Endothelial cell of hepatic sinusoid (primary cell): ENCODE measurements around the gene NPTN.

ENCODE experiments used
- in situ Hi-C: cut with HindIII; loops from 2 replicates; pipeline ENCODE4 v1.10.0; 2017; ENCODE audit warnings: low sequenced_read_pairs

The NPTN gene

DNA sequence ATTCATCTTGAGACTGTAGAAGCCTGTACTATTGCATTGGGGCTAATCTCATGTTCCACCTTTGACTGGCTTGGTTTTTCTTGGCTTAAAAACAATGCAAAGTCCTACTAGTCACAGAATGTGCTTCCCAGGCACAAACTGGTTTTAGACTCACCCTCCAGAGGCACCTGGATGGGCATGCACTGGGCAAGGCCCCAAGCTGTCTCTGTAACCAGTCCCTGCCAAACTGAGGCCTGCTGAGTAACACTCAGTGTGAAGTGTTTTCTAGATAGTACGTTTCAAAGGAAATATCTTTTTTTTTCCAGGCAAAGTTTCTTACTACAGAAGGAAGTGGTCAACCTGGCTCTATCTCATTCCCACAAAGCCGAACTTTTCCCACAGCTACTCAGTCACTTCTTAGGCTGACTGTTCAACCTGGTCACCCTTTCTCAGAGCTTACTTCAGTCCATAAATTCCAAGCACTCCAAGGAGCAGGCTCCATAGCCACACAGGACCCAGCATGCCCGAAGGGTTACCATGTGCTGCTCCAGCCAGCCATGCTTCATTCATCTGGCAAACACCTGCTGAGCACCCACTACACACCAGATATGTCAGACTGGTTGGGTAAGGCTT lies 57.4 kb downstream of the NPTN start:
- in situ Hi-C loops: no loop called here

DNA sequence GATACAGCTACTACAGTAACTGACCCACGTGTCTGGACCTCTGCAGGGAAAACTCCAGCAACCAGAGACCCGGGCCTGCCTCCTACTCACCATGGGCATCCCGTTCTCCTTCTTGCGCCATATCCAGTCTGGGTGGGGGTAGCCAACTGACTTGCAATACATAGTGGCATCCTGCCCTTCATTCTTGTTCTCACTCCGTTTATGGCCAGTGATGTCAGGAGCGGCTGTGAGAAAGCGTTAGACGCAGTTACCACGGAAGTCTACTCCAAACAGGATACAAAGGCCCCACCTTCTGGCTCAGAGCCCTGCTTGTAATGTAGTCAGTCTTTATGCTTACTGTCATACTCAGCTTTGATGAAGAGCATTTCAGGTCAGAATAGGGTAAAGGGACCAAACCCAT lies 59.6 kb downstream of the NPTN start:
- in situ Hi-C loops: no loop called here

DNA sequence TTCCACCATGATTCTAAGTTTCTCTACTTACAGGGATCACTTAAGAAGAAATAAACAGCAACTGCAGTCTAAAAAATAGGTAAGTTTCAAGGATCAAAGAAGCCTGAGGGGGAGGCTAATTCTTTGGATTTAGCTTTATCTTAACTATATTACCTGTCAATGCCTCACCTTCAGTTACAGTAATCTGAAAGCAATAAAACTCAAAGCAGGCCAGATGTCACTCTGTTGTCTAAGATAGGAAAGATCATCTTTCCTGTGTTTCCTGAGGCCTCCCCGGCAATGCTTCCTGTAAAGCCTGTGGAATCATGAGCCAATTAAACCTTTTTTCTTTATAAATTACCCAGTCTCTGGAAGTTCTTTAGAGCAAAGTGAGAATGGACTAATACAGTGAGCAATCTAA lies 60.2 kb downstream of the NPTN start:
- in situ Hi-C loops: no loop called here

DNA sequence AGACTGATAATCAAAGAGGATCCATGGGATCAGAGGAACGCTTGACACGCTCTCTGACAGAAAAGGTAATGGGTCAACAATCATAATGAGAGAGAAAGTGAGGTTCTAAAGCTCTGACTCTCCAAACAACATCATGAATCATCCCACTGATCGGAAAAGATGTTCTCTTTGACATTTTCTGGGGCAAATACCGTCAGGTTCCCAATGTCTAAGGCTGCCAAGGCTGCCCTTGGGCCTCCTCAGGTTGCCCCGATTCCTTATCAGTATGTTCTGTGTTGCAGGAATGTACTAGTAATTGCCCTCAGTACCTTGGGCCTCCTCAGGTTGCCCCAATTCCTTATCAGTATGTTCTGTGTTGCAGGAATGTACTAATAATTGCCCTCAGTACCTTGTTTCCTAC lies 60.9 kb downstream of the NPTN start:
- in situ Hi-C loops: no loop called here

DNA sequence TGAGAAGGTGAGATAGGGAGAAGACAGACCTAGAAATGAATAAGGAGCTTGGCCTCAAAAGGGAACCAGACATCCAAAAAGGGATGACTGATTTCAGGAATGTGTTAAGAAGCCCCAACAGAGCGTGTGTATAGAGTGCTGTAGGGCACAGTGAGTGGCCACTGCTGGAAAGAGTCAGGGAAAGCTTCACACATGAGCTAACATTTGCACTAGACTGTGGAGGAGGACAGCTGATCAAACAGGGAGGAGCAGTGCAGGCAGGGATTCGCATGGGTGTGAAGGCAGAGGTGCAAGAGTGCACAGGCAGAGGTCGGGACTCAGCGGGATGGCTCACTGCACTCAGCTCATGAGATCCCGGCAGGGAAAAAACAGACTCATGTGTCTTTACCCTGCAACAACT lies 61.8 kb downstream of the NPTN start:
- in situ Hi-C loops: no loop called here

DNA sequence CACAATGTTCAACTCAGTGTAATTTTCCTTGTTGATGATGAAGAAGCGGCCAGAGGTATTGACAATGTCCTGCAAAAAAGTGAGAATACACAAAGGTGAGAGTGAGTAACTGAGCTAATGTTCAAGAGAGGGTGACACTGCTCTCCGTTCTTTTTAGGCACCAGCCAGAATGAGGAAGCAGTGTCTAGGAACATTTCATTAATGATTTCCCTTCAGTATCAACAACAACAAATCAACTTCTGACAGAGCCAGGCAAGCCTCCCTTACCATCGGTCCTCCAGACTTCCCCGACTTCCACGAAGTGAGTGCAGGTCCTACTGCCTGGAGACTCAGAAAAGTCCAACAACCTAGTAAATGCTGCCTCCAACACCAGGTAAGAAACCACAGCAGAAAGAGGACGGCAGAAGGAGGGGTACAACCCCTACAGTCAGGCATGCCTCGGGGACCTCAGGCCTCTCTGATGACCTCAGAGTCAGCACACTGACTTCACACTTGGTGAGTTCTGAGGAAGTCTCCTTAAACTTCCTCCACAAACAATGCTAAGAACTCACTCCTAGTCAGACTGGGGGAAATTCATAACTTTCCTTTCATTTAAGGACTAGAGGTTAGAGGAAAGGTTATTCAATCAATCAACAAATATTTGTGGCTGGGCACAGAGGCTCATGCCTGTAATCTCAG lies 62.7 kb downstream of the NPTN start:
- in situ Hi-C loops: no loop called here

DNA sequence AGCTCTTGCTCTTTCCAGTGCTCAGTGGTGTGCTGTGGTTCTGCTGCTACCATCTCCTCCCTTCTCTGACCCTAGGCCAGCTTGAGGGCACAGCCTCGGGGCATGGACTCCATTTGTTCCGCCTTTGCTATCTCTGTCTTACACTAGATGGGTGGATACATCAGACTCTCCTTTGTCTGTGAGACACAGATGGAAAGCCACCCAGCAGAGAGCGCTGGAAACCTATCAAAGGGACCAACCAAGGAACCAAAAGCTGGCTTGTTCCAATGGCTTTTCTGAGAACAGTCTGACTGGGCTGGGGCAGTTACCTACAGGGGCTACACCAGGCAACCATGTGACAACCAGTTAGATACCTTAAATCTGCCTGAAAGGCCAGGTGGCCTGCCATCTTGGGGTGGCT lies 63.8 kb downstream of the NPTN start:
- in situ Hi-C loops: no loop called here

DNA sequence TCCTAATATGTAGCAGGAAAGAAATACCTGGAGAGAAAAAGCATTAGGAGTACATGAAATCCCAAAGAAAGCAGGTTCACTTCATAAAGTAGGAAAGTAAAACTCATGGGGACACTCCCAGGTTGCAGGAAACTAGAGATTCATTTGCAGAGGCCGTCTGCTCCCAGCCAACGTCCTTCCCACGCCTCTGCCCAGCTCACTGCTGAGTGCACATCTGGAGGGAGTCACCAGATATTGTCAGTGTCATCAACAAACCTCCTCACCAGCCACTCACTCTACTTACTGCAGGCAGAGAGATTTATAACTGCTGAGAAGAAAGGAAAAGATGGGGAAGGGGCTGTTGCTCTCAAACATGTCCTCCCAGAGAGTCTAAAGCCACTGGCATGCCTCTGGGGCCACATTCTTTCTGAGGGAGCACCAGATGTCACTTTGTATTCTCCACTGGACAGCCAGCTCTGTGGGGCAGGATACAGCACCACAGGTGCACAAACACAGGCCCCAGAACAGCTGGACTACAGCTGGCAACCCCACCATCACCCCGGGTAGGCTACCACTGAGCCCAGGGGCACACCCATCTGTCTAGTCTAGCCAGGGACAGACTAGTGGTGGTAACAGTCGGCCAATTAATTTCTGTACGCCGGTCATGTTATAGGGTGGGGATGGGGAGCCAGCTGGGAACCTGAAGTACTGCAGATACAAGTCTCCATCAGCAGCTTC lies 64.5 kb downstream of the NPTN start:
- in situ Hi-C loops: no loop called here

DNA sequence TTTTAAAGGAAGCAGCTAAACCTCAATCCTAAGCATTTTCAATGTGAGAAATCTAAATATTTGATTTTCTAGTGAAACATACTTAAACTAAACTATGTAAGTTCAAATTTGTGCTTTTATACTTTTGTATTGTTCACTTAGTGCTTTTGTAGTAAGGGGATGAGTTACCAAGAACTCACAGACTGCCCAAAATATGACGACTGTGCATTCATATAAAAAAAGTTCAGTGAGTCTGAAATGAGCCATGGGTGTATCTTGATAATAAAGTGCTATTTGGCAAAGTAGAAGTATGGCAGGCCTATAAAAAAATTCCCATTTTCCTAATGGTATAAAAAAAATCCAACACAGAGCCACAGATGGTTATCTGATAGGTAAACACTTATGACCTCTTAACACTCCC lies 66.2 kb downstream of the NPTN start:
- in situ Hi-C loops: no loop called here

DNA sequence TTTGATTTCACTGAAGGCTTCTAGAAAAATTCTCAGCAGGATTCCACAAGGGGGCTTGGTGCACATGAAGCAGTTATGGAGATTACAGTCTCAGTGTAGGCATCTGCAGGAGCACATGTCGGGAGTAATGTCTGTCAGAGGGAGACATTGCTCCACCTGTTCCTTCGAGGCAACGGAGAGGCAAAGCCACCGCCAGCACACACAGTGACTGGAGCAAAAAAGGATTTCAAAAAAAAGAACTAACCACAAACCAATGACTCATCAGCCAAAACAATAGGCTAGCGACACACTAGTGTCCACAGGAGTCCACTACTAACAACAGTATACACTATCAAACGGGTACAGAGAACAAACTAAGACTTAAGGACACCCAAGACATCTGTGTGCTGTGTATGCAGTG lies 68.9 kb downstream of the NPTN start:
- in situ Hi-C loops: no loop called here

DNA sequence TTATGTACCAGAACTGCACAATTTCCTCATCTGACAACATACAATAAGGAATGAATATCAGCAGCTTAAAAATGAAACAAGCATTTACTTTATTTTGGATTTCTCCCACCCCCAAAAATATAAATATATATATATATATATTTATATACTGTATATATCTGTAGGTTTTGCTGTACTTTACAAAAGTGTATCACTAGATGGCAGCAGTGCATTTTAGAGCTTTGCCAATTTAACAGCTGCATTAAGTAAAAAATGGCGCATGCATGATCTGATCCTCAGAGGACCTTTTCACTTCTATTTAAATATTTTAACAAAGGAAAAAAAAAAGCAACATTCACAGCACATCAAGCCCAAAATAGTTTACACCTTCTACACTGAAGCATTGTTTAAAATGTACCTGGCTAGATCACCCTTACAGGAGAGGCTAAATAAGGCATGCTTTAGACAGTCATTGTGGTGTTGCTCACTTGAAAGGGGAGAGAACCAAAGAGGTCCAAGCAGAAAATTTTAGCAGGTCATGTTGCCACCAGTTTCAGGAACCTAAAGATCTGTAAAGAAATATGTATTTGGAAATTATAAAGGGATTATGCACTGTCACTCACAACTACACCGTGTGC lies 72.6 kb downstream of the NPTN start:
- in situ Hi-C loops: no loop called here

DNA sequence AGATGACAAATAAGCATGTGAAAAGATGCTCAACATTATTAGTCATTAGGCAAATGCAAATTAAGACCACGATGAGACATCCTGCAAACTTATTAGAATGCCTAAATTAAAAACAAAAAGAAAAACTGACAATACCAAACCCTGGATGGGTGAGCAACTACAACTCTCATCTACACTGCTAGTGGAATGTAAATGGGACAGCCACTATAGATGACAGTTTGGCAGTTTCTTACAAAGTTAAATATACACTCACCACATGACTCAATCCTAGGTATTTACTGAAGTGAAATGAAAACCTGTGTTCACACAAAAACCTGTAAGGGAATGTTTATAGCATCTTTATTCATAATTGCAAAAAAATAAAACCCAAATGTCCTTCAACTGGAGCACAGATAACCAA lies 74.7 kb downstream of the NPTN start:
- in situ Hi-C loops: no loop called here

DNA sequence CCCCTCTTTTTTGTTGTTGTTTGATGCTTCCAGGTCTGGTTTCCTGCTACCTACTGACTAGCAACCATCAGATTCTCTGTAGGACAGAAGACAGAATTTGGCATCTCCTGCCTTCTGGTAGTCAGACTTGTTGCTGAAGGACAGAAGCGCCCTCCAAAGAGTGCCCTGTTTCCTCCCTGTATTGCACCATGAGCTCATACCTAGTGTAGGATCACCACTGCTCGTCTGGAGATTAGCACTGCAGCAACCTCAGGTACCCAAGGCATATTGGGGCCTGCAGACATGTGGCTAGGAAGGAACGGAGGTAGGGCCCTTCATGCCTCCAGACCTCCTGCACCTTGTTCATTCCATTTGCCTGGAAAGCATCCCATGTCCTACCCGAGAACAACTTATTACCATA lies 78.1 kb downstream of the NPTN start:
- in situ Hi-C loops: no loop called here

DNA sequence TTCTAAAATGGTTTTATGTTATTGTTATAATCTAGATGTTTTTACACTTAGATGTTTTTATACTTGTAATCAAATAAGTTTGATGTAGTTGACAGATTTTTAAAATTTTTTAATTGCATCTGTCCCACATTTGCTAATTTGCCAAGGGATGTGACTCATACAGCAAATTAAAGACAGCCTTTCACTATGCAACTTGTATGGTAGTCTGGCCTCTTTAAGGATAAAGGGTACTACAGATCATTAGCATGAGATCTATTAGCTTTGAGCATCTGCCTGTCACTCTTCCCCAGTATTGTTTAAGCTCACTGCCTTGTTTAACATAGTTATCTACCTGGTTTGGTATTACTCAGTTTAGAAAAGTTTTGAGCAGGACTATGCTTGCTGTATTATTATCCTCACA lies 83.0 kb downstream of the NPTN start:
- in situ Hi-C loops: no loop called here

DNA sequence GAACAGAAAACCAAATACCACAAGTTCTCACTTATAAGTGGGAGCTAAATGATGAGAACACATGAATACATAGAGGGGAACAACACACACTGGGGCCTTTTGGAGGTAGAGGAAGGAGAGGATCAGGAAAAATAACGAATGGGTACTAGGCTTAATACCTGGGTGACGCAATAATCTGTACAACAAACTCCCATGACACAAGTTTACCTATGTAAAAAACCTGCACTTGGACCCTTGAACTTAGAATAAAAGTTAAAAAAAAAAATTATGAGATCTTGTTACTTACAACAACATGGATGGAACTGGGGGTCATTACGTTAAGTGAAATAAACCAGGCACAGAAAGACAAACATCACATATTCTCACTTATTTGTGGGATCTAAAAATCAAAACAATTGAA lies 84.3 kb downstream of the NPTN start:
- in situ Hi-C loops: loop anchor here (5.0 kb wide), 1 partner anchor 102 kb away; no protein-coding TSS in a partner anchor

DNA sequence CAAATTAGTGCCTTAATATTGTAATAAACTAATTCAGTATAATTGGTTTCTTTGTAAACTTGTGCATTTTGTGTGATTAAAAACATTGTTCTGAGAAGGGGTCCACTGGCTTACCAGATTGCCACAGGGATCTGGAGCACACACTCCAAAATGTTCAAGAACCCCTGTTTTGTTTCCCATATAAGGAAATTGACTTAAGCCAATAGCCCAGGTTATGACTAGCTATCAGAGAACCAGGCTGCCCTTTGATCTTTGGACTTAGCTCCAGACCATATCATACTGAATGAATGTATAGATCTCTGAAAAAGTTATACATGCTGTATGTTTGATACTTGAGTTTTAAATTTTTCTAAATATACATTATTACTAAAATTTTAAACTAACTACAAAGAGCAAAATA lies 91.7 kb downstream of the NPTN start:
- in situ Hi-C loops: no loop called here

DNA sequence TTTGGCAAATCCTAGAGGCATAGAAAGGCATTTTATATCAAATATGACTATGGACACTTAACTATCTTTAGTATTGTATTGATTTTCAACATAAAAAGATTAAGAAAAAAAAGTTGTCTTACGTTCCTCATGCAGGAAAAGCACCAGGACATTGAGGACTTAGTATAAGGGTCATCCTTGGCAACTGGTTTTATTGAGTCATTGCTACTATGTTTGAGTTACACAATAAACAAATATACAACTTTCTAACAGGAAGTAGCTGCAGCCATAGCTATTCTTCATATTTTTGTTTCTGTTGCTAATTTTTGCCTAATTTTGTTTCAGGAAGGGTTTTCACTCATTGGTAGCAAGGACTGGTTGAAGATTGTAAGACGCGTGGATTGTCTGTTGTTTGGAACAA lies 93.0 kb downstream of the NPTN start:
- in situ Hi-C loops: no loop called here

DNA sequence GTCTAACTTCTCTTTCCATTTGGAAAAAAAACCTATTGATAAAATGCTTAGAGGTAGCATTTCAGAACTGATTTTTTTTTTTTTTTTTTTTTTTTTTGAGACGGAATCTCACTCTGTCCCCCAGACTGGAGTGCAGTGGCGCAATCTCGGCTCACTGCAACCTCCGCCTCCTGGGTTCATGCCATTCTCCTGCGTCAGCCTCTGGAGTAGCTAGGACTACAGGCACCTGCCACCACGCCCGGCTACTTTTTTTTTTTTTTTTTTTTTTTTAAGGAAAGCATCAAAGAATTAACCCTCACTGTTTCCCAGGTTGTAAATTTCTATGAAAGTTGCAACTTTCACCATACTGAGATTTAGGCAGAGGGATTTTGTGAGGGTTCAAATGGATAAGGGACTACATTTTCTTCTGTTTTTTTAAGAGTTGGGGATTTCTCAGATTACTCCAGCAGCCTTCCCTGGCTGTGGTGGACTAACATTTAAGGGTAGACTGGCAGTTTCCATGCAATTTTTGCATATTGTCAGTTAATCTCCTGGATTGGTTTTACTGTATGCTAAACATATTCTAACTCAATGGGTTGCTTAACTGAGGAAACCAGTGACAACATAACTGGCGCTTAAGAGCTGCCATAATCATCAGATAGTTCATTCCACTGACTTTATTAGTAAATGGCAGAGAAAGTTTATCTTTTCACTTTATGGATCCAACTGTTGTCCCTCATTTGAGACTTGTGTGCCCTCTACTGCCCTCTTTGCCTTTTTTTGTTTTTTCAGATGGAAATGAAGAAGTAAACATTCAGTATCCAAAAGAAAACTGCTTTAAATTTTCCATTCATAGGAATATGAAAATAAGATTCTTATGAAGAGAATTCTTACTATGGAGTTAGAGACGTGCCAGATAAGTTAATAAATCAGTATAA lies 93.7 kb downstream of the NPTN start:
- in situ Hi-C loops: no loop called here

DNA sequence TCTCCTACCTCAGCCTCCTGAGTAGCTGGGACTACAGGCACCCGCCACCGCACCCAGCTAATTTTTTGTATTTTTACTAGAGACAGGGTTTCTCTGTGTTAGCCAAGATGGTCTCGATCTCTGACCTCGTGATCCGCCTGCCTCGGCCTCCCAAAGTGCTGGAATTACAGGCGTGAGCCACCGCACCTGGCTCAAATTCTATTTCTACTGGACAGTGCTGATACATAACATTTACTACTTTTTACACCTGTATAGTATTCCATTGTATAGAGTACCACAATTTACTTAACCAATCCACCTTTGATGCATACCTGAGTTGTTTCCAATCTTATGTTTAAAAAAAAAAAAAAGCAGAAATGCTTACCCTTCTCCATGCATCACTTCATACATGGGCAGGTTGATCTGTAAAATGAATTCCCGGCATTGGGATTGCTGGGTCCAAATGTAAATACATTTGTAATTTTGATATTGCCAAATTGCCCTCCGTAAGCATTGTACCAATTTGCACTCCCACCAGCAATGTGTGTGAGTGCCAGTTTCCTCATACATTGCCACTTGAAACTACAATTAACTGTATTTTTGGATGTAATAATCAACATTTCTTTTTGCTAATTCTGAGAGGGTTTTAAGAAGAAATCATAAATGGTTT lies 94.5 kb downstream of the NPTN start:
- in situ Hi-C loops: no loop called here

DNA sequence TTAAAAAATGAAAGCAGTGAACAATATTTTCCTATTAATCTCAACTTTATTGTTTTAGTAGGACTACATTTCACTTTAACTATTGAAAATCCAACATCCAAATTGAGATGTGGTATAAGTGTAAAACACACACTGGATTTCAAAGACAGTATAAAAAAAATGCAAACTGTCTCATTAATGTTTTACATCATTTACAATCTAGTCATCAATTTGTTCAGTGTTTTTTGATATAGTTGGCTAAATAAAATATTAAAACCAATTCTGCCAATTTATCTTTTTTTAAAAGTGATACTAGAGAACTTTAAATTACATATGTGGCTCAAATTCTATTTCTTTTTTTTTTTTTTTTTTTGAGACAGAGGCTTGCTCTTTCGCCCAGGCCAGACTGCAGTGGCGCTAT lies 95.1 kb downstream of the NPTN start:
- in situ Hi-C loops: no loop called here
